Measurements from ENCODE around the gene SCYGR4.

SCYGR4 gene, protein sequence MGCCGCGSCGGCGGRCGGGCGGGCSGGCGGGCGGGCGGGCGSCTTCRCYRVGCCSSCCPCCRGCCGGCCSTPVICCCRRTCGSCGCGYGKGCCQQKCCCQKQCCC

DNA sequence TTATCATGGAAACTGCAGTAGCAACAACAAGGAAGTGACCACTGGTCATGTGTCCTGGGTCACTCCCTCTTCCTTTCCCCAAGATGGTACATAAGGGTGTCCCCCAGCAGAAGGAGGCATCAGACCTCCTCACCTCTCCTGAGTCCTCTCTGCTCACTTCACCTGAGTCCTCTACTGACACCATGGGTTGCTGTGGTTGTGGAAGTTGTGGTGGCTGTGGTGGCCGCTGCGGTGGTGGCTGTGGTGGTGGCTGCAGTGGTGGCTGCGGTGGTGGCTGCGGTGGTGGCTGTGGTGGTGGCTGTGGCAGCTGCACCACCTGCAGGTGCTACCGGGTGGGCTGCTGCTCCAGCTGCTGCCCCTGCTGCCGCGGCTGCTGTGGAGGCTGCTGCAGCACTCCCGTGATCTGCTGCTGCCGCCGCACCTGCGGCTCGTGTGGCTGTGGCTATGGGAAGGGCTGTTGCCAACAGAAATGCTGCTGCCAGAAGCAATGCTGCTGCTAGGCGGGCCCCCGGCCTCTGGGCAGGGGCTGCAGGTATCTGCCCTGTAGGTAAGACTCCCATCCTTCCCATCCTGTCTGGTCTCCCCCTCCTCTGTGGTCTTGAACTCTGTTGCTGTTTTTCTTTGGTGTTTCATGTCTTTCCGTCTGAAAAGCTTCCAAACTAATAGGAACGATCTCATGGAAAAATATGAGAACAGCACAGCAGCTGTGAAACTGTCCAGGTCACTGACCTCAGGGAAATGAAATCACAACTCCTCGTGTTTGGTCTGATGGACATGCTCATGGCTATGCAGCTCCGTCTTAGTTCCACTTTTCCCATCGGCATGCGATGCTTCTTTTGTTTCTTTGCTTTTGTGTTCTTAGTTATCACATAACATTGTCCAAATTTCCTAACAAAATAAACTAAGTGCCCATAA is at the start of gene SCYGR4:
SCYGR4 (plus strand) TSS at position 183 of the 915 bp plus-strand sequence; CDS start at position 183, 0 bp downstream.
- TF ChIP-seq, protein P1, sequence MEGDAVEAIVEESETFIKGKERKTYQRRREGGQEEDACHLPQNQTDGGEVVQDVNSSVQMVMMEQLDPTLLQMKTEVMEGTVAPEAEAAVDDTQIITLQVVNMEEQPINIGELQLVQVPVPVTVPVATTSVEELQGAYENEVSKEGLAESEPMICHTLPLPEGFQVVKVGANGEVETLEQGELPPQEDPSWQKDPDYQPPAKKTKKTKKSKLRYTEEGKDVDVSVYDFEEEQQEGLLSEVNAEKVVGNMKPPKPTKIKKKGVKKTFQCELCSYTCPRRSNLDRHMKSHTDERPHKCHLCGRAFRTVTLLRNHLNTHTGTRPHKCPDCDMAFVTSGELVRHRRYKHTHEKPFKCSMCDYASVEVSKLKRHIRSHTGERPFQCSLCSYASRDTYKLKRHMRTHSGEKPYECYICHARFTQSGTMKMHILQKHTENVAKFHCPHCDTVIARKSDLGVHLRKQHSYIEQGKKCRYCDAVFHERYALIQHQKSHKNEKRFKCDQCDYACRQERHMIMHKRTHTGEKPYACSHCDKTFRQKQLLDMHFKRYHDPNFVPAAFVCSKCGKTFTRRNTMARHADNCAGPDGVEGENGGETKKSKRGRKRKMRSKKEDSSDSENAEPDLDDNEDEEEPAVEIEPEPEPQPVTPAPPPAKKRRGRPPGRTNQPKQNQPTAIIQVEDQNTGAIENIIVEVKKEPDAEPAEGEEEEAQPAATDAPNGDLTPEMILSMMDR (IDR thresholded peaks at IDR 0.05; ENCODE audit: low read depth, low read length, missing control alignments) = no peak
- DNase-seq = peak; percentile 24
- H3K27ac ChIP-seq = no peak within 1 kb of the TSS
- H3K4me3 ChIP-seq (ENCODE audit: low read depth, low read length) = no peak within 1 kb of the TSS
- in situ Hi-C loops (cut with HindIII; ENCODE audit: low pct_ligation_motif_present, low sequenced_read_pairs) = no loop called here
- no peaks in the 10 kb centered on the region for H3K27me3 ChIP-seq (replicated peaks)
- H3K36me3 ChIP-seq (replicated peaks) = no peaks in the 10 kb centered on the region

DNA sequence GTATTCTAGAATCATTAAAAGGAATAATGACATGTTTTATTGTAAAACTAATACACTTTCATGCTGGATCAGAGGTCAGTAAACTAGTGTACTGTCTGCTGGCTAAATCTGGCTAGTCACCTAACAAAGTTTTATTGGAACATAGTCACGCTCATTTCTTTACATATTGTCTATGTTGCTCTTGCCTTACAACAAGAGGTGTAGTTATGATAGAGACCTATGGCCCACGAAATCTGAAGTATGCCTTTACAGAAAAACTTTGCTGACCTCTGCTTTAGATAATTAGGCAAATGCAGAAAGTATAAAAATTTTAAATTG is 48.5 kb upstream of the SCYGR4 start:
- TF ChIP-seq, protein P1 (IDR thresholded peaks at IDR 0.05; ENCODE audit: low read depth, low read length, missing control alignments) = no peak
- DNase-seq = no peak
- no peaks in the 10 kb centered on the region for H3K27me3 ChIP-seq (replicated peaks)
- H3K4me3 ChIP-seq (ENCODE audit: low read depth, low read length) = no peak overlapping the region
- H3K27ac ChIP-seq = no peak overlapping the region
- H3K36me3 ChIP-seq (replicated peaks) = no peaks in the 10 kb centered on the region
- in situ Hi-C loops (cut with HindIII; ENCODE audit: low pct_ligation_motif_present, low sequenced_read_pairs) = no loop called here

DNA sequence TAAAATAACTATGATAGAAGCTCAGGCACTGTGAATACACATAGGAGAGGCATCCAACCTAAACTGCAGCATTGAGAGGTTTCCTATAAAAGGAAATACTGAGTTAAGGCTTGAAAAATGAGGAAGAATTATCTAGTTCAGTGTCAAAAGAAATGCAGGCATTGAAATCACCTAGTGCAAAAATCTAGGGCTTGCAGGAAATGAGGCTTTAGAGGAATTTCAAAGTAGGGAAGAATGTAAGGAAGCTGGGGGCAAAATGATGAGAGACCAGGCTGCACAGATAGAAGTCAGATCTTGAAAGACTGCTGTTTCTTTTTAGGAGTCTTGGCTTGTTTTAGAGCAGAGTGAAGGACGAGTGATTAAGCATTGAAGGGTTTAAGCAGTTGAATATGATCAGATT is 46.7 kb upstream of the SCYGR4 start:
- Histone ChIP-seq H3K27ac (no peak overlapping the region), H3K27me3 (replicated peaks) (no peaks in the 10 kb centered on the region), H3K4me3 (ENCODE audit: low read depth, low read length) (no peak overlapping the region), H3K36me3 (replicated peaks) (no peaks in the 10 kb centered on the region)
- in situ Hi-C loops (cut with HindIII; ENCODE audit: low pct_ligation_motif_present, low sequenced_read_pairs) = no loop called here
- TF ChIP-seq, protein P1 (IDR thresholded peaks at IDR 0.05; ENCODE audit: low read depth, low read length, missing control alignments) = no peak
- no peak for DNase-seq

DNA sequence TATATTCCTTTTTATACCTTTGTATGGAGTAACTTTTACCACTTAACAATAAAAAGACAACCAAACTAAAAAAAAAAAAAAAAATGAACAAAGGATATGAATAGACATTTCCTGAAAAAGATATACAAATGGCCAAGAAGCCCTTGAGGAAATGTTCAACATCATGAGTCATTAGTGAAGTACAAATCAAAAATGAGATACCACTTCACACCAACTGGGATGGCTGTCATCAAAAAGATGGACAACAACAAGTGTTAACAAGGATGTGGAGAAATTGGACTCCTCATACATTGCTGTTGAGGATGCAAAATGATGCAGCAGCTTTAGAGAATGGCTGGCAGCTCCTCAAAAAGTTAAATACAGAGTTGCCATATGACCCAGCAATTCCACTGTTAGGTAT is 41.2 kb upstream of the SCYGR4 start:
- Histone ChIP-seq H3K4me3 (ENCODE audit: low read depth, low read length) (no peak overlapping the region), H3K36me3 (replicated peaks) (no peaks in the 10 kb centered on the region), H3K27ac (no peak overlapping the region), H3K27me3 (replicated peaks) (no peaks in the 10 kb centered on the region)
- TF ChIP-seq, protein P1 (IDR thresholded peaks at IDR 0.05; ENCODE audit: low read depth, low read length, missing control alignments) = no peak
- in situ Hi-C loops (cut with HindIII; ENCODE audit: low pct_ligation_motif_present, low sequenced_read_pairs) = no loop called here
- DNase-seq = no peak

DNA sequence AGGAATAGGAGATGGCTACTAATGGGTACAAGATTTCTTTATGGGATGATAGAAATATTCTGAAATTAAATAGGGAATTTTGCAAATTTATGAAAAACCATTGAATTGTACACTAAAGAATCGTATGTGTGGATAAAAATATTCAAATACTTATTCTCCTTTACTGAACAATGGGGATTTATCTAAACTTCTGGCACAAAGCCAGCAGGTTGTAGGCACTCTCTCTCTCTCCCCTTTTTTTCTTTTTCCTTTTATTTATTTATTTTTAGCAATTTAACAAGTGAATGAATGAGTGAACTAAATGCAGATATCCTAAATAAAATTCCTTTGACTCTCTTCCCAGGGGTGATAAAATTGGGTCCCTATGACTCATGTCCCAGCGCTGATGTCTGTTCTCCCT is 40.5 kb upstream of the SCYGR4 start:
- Histone ChIP-seq H3K4me3 (ENCODE audit: low read depth, low read length) (no peak overlapping the region), H3K27me3 (replicated peaks) (no peaks in the 10 kb centered on the region), H3K27ac (no peak overlapping the region), H3K36me3 (replicated peaks) (no peaks in the 10 kb centered on the region)
- DNase-seq = no peak
- TF ChIP-seq, protein P1 (IDR thresholded peaks at IDR 0.05; ENCODE audit: low read depth, low read length, missing control alignments) = no peak
- in situ Hi-C loops (cut with HindIII; ENCODE audit: low pct_ligation_motif_present, low sequenced_read_pairs) = no loop called here
